ENCODE measurements around the gene ONECUT3.
"Not testable (repeated sequence)": the region's sequence is repeated elsewhere in the genome, so short reads cannot be mapped to it uniquely, and the experiment has no call there.

Gene ONECUT3

GRCh38 chr19:1752757-1753728 is at the start of gene ONECUT3:
Gene ONECUT3, plus strand, starts transcription at chr19:1753506. Its CDS starts 157 bp downstream, at chr19:1753663.
- peaks cover 19% of the 10 kb centered on the region for H3K4me1 Mint-ChIP-seq (ENCODE audit: low read depth)
- H3K27me3 Mint-ChIP-seq: peaks cover 84% of the 10 kb centered on the region
- no peaks in the 10 kb centered on the region for H3K36me3 Mint-ChIP-seq (ENCODE audit: low read depth)
- no peak within 1 kb of the TSS for H3K27ac Mint-ChIP-seq
- intact Hi-C loops (cut with micrococcal nuclease): no loop called here
- H3K4me3 Mint-ChIP-seq: no peak within 1 kb of the TSS
- H3K9me3 Mint-ChIP-seq: no peaks in the 10 kb centered on the region

DNA sequence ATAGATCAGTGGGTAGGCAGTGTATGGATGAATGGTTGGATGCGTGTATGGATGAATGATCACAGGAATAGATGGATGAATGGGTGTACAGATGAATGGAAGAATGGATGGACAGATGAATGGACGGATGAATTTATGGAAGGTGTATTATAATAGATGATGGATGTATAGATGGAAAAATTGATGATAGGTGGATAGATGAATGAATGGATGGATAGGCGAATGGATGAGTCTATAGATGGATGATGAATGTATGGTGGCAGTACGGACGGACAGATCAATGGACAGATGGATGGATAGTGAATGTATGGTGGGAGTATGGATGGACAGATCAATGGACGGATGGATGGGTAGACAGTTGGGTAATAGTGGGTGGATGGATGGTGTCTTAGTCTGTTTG is 49.0 kb upstream of the ONECUT3 start:
- peaks cover 47% of the 10 kb centered on the region for H3K27me3 Mint-ChIP-seq
- no peak overlapping the region for H3K27ac Mint-ChIP-seq
- peaks cover 22% of the 10 kb centered on the region for H3K9me3 Mint-ChIP-seq
- no peaks in the 10 kb centered on the region for H3K36me3 Mint-ChIP-seq (ENCODE audit: low read depth)
- H3K4me3 Mint-ChIP-seq: no peak overlapping the region
- peaks cover 5% of the 10 kb centered on the region for H3K4me1 Mint-ChIP-seq (ENCODE audit: low read depth)
- intact Hi-C loops (cut with micrococcal nuclease): no loop called here

DNA sequence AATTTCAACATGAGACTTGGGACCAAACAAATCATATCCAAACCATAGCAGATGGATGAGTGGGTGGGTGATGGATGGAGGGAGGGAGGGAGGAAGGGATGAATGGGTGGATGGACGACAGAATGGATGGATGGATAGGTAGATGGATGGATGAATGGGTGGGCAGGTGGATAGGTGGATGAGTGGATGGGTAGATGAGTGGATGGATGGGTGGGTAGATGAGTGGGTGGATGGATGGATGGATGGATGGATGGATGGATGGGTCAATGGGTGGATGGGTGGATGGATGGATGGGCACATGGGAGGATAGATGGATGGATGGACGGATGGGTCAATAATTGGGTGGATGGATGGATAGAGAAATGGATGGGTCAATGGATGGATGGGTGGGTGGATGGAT is 47.9 kb upstream of the ONECUT3 start:
- intact Hi-C loops (cut with micrococcal nuclease): no loop called here
- no peak overlapping the region for H3K27ac Mint-ChIP-seq
- peaks cover 22% of the 10 kb centered on the region for H3K9me3 Mint-ChIP-seq
- H3K4me1 Mint-ChIP-seq (ENCODE audit: low read depth): peaks cover 5% of the 10 kb centered on the region
- H3K27me3 Mint-ChIP-seq: peaks cover 49% of the 10 kb centered on the region
- no peak overlapping the region for H3K4me3 Mint-ChIP-seq
- H3K36me3 Mint-ChIP-seq (ENCODE audit: low read depth): no peaks in the 10 kb centered on the region

DNA sequence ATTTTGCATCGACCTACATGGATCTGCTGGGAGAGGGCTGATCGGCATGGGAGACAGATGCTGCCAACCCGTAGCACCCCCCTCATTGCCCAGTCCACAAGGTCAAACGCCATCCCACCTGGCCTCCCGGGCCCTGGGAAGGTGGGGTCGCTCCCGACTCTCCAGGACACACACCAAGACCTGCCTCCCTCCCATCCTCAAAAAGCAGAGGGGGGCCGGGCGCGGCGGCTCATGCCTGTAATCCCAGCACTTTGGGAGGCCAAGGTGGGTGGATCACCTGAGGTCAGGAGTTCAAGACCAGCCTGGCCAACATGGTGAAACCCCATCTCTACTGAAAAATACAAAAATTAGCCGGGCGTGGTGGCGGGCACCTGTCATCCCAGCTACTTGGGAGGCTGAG is 46.7 kb upstream of the ONECUT3 start:
- H3K4me1 Mint-ChIP-seq (ENCODE audit: low read depth); intact Hi-C loops (cut with micrococcal nuclease); H3K4me3 Mint-ChIP-seq; H3K36me3 Mint-ChIP-seq (ENCODE audit: low read depth); H3K27ac Mint-ChIP-seq: not testable (repeated sequence)
- Mint-ChIP-seq H3K27me3 (peaks cover 44% of the 10 kb centered on the region), H3K9me3 (peaks cover 22% of the 10 kb centered on the region)

DNA sequence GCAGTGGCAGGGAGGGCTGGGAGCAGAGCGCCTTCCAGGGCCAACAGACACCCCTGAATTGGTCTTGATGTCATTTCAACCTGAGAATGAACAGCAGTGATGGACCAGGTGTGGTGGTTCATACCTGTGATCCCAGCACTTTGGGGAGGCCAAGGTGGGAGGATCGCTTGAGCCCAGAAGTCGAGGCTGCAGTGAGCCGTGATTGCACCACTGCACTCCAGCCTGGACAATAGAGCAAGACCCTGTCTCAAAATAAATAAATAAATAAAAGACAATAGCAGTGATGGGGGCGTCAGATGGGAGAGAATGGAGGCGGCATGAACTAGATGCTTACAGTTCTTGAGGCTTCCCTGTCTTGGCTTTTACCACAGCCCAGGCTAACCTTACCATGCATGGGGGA is 46.1 kb upstream of the ONECUT3 start:
- H3K4me1 Mint-ChIP-seq (ENCODE audit: low read depth): no peaks in the 10 kb centered on the region
- H3K27me3 Mint-ChIP-seq: peaks cover 41% of the 10 kb centered on the region
- no peak overlapping the region for H3K4me3 Mint-ChIP-seq
- peaks cover 22% of the 10 kb centered on the region for H3K9me3 Mint-ChIP-seq
- no peak overlapping the region for H3K27ac Mint-ChIP-seq
- H3K36me3 Mint-ChIP-seq (ENCODE audit: low read depth): no peaks in the 10 kb centered on the region
- intact Hi-C loops (cut with micrococcal nuclease): no loop called here

GRCh38 chr19:1713170-1713569 is 40.1 kb upstream of the ONECUT3 start:
- no peak overlapping the region for H3K4me3 Mint-ChIP-seq
- H3K27me3 Mint-ChIP-seq: peaks cover 56% of the 10 kb centered on the region
- H3K9me3 Mint-ChIP-seq: peaks cover 7% of the 10 kb centered on the region
- intact Hi-C loops (cut with micrococcal nuclease): no loop called here
- no peak overlapping the region for H3K27ac Mint-ChIP-seq
- H3K36me3 Mint-ChIP-seq (ENCODE audit: low read depth): no peaks in the 10 kb centered on the region
- no peaks in the 10 kb centered on the region for H3K4me1 Mint-ChIP-seq (ENCODE audit: low read depth)

DNA sequence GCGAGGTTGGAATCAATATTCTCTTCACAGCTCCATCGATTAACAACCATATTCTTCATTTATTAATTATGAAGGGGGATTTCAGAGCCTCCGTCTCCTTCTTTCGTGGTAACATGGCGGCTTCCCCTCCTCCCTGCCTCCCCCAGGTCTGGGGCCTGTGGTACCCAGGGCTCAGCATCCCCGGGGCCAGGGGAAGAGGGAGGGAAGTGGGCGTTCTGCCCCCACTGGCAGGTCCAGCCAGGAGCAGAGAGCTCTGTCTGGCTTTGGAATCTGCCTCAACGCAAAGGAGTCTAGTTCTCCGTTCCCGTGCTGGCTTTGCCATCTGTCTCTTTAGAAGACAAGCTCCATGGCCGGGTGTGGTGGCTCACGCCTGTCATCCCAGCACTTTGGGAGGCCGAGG is 37.8 kb upstream of the ONECUT3 start:
- peaks cover 7% of the 10 kb centered on the region for H3K9me3 Mint-ChIP-seq
- H3K27me3 Mint-ChIP-seq: peaks cover 62% of the 10 kb centered on the region
- no peaks in the 10 kb centered on the region for H3K36me3 Mint-ChIP-seq (ENCODE audit: low read depth)
- no peak overlapping the region for H3K4me3 Mint-ChIP-seq
- intact Hi-C loops (cut with micrococcal nuclease): no loop called here
- no peaks in the 10 kb centered on the region for H3K4me1 Mint-ChIP-seq (ENCODE audit: low read depth)
- no peak overlapping the region for H3K27ac Mint-ChIP-seq

DNA sequence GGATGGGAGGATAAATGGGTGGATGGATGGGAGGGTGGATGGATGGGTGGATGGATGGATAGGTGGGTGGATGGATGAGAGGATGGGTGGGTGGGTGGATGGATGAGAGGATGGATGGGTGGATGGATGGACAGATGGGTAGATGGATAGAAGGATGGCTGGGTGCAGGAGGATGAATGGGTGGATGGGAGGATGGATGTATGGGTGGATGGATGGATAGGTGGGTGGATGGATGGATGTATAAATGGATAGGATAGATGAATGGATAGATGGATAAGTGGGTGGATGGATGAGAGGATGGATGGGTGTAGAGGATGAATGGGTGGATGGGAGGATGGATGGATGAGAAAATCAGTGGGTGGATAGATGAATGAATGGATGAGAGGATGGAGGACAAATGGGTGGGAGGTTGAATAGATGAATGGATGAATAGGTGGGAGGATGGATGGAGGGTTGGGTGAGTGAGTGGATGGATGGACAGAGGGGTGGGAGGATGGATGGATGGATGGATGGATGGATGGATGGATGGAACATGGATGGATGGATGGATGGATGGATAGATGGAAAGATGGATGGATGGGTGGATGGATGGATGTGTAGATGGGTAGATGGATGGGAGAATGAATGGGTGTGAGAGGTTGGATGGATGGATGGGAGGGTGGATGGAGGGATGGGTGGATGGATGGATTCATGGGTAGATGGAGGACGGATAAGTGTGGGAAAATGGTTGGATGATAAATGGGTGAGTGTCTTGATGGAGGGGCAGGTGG is 35.9 kb upstream of the ONECUT3 start:
- H3K27ac Mint-ChIP-seq: no peak overlapping the region
- H3K9me3 Mint-ChIP-seq: peaks cover 7% of the 10 kb centered on the region
- no peaks in the 10 kb centered on the region for H3K36me3 Mint-ChIP-seq (ENCODE audit: low read depth)
- no peaks in the 10 kb centered on the region for H3K4me1 Mint-ChIP-seq (ENCODE audit: low read depth)
- no peak overlapping the region for H3K4me3 Mint-ChIP-seq
- intact Hi-C loops (cut with micrococcal nuclease): no loop called here
- H3K27me3 Mint-ChIP-seq: peaks cover 71% of the 10 kb centered on the region

DNA sequence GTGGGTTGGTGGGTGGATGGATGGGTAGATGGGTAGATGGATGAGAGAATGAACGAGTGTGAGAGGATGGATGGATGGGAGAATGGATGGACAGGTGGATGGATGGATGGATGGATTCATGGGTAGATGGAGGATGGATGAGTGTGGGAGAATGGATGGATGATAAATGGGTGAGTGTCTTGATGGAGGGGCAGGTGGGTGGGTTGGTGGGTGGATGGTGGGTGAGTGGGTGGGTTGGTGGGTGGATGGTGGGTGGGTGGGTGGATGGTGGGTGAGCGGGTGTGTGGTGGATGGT is 35.4 kb upstream of the ONECUT3 start:
- peaks cover 7% of the 10 kb centered on the region for H3K9me3 Mint-ChIP-seq
- H3K27me3 Mint-ChIP-seq: peaks cover 75% of the 10 kb centered on the region

DNA sequence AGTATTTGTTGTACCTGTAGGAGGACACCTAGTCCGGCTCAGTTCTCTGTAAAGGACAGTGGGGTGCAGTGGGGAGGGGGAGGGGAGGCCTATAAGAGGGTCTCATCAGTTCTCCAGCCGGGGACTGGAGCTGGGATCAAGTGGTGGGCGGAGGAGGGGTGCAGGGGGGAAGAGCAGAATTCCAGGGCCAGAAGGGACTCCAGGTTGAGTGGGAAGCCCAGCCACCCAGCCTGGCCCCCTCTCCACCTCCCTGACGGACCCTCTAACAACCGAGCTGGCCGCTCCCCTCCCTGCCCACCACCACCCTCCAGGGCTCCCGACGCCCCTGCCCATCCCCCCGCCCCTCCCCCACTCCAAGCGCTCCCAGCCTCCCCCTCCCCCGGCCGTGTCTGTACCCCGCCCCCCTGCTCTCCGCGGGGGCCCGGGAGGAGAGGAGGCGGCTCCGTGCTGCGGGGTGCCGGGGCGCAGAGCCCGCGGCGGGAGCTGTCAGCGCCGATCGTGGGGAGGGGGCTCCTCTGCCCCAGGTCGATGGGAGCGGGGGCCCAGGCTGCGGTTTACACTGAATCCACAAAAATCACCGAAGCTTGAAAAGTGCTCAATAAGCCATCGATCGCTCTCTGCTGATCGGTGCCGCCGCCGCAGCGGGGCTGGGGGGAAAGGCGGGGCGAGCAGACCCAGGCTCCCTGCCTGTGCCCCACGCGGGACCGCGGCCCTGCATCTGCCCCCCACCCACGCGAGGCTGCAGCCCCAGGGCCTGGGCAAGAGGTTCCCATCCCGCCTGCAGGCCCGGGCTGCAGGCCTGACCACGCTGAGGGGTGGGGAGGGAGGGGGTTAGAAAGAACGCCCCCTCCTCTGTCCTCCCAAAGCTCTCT is 34.6 kb upstream of the ONECUT3 start:
- Mint-ChIP-seq H3K9me3 (peaks cover 7% of the 10 kb centered on the region), H3K27ac (no peak overlapping the region), H3K4me1 (ENCODE audit: low read depth) (no peaks in the 10 kb centered on the region), H3K4me3 (no peak overlapping the region), H3K36me3 (ENCODE audit: low read depth) (no peaks in the 10 kb centered on the region), H3K27me3 (peaks cover 79% of the 10 kb centered on the region)
- intact Hi-C loops (cut with micrococcal nuclease): no loop called here

More for the DNA sequence above, 35.4 kb upstream of the ONECUT3 start:
- intact Hi-C loops (cut with micrococcal nuclease): no loop called here
- H3K4me1 Mint-ChIP-seq (ENCODE audit: low read depth): no peaks in the 10 kb centered on the region
- H3K36me3 Mint-ChIP-seq (ENCODE audit: low read depth): no peaks in the 10 kb centered on the region
- no peak overlapping the region for H3K4me3 Mint-ChIP-seq
- H3K27ac Mint-ChIP-seq: no peak overlapping the region

DNA sequence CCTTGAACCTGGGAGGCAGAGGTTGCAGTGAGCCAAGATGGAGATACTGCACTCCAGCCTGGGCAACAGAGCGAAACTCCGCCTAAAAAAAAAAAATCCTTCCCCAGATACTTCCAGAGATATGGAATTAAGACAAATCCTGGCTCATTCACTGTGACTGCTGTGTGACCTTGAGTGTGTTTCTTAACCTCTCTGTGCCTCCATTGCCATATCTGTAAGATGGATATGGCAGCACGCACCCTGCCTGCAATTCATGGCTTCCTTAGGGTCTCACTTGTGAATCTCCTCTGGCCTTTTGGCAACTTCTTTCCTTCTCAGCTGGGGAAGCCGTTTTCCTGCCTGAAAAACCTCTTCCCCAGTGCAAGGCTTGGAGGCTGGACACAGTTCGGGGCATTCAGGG is 33.8 kb upstream of the ONECUT3 start:
- H3K4me1 Mint-ChIP-seq (ENCODE audit: low read depth): no peaks in the 10 kb centered on the region
- H3K36me3 Mint-ChIP-seq (ENCODE audit: low read depth): no peaks in the 10 kb centered on the region
- no peak overlapping the region for H3K27ac Mint-ChIP-seq
- intact Hi-C loops (cut with micrococcal nuclease): no loop called here
- peaks cover 7% of the 10 kb centered on the region for H3K9me3 Mint-ChIP-seq
- no peak overlapping the region for H3K4me3 Mint-ChIP-seq
- H3K27me3 Mint-ChIP-seq: peaks cover 84% of the 10 kb centered on the region

DNA sequence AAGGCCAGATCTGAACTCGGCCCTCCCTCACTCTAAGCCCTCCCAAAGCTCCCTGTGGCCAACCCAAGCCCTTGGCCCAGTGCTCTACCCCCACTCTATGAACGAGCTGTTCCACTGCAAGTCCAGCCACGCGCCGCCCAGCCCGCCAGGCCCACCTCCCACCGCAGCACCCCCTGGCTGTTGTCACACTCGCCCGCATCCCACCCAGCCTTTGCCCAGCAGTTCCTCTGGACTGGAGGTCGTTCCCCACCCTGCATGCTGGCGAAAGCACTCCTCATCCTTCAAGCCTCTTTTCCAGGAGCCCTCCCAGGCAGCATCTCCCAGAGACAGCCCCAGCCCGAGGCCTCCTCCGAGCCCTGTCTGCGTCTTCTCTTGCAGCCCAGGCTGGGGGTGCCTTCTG is 33.1 kb upstream of the ONECUT3 start:
- Mint-ChIP-seq H3K27me3 (peaks cover 90% of the 10 kb centered on the region), H3K4me3 (no peak overlapping the region), H3K36me3 (ENCODE audit: low read depth) (no peaks in the 10 kb centered on the region), H3K9me3 (peaks cover 7% of the 10 kb centered on the region), H3K27ac (no peak overlapping the region), H3K4me1 (ENCODE audit: low read depth) (no peaks in the 10 kb centered on the region)
- intact Hi-C loops (cut with micrococcal nuclease): no loop called here

GRCh38 chr19:1725100-1726064 is 27.9 kb upstream of the ONECUT3 start:
- no peak overlapping the region for H3K27ac Mint-ChIP-seq
- no peak overlapping the region for H3K4me3 Mint-ChIP-seq
- H3K27me3 Mint-ChIP-seq: peaks cover 84% of the 10 kb centered on the region
- no peaks in the 10 kb centered on the region for H3K36me3 Mint-ChIP-seq (ENCODE audit: low read depth)
- intact Hi-C loops (cut with micrococcal nuclease): no loop called here
- no peaks in the 10 kb centered on the region for H3K9me3 Mint-ChIP-seq
- no peaks in the 10 kb centered on the region for H3K4me1 Mint-ChIP-seq (ENCODE audit: low read depth)
